ENCODE results near the gene POMT2. TPM values are rescaled to one million over a fixed set of nuclear protein-coding genes. Genes with fewer than 3 reads are reported as not detected.
A peak's percentile ranks its signal among the peaks of the same experiment; 100 is the strongest.
"Not testable (repeated sequence)": the region's sequence is repeated elsewhere in the genome, so short reads cannot be mapped to it uniquely, and the experiment has no call there.

The POMT2 gene
- total and polyA plus RNA-seq, 2 experiments from 2014 or later = 21.1 to 39.3 TPM

GRCh38 chr14:77339407-77339806 lies 18.7 kb upstream of the POMT2 start:
- Histone ChIP-seq H3K27ac (no peak overlapping the region), H3K4me1 (ENCODE audit: insufficient read depth) (peaks cover 35% of the 10 kb centered on the region), H3K79me2 (no peaks in the 10 kb centered on the region), H3K9me3 (ENCODE audit: low read depth) (no peaks in the 10 kb centered on the region), H3K27me3 (no peaks in the 10 kb centered on the region), H3K9me2 (replicated peaks; ENCODE audit: insufficient read depth) (no peaks in the 10 kb centered on the region), H3K4me3 (no peak overlapping the region), H4K20me1 (ENCODE audit: insufficient read depth, poor library complexity, severe bottlenecking) (no peaks in the 10 kb centered on the region), H3K4me2 (no peak overlapping the region), H3K36me3 (replicated peaks; ENCODE audit: insufficient read depth, low read depth) (no peaks in the 10 kb centered on the region), H2AFZ (no peak overlapping the region)
- no peak for TF ChIP-seq CTCF (IDR thresholded peaks at IDR 0.05; ENCODE audit: poor library complexity)
- TF ChIP-seq EZH2phosphoT487 (IDR thresholded peaks at IDR 0.05; ENCODE audit: low read depth, severe bottlenecking, unreplicated experiment) = no peak
- no peak for TF ChIP-seq EZH2 (IDR thresholded peaks at IDR 0.05; ENCODE audit: borderline replicate concordance)
- 96% methylated on average over 1 of the region's 1 CpG for WGBS (ENCODE audit: low lambda C conversion rate, missing lambda C conversion rate)
- no peak for DNase-seq (ENCODE audit: low spot score)

- Histone ChIP-seq H3K4me2 (no peak overlapping the region), H3K36me3 (replicated peaks; ENCODE audit: insufficient read depth, low read depth) (no peaks in the 10 kb centered on the region), H2AFZ (no peak overlapping the region), H4K20me1 (ENCODE audit: insufficient read depth, poor library complexity, severe bottlenecking) (no peaks in the 10 kb centered on the region), H3K27me3 (no peaks in the 10 kb centered on the region), H3K9me3 (ENCODE audit: low read depth) (no peaks in the 10 kb centered on the region), H3K79me2 (no peaks in the 10 kb centered on the region), H3K4me3 (no peak overlapping the region), H3K4me1 (ENCODE audit: insufficient read depth) (peaks cover 28% of the 10 kb centered on the region), H3K27ac (peak overlapping the region; percentile 24), H3K9me2 (replicated peaks; ENCODE audit: insufficient read depth) (no peaks in the 10 kb centered on the region)
- WGBS (ENCODE audit: low lambda C conversion rate, missing lambda C conversion rate) = 55% methylated on average over 2 of the region's 2 CpGs
- TF ChIP-seq CTCF (IDR thresholded peaks at IDR 0.05; ENCODE audit: poor library complexity) (no peak), EZH2phosphoT487 (IDR thresholded peaks at IDR 0.05; ENCODE audit: low read depth, severe bottlenecking, unreplicated experiment) (no peak), EZH2 (IDR thresholded peaks at IDR 0.05; ENCODE audit: borderline replicate concordance) (no peak)
- no peak for DNase-seq (ENCODE audit: low spot score)
Observed at GRCh38 chr14:77338302-77338701, 17.6 kb upstream of the POMT2 start.

DNA sequence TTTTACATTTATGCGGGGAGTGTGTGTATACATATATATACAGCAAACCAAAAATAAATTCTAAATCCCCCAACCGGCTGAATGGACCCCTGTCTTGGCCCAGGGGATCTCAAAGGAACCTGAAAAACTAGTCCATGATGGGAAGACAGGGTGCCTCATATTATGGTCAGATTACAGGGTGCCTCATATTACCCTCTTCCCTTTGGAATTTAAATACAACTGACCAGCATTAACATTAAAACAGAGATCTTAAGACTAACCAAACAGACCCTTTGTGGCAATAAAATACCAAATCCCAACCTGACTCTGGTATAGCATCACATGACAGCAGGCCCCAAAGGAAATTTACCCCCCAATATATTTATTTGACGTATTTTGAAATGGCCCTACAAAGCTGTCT lies 17.2 kb upstream of the POMT2 start:
- Histone ChIP-seq H3K9me2 (replicated peaks; ENCODE audit: insufficient read depth) (no peaks in the 10 kb centered on the region), H3K9me3 (ENCODE audit: low read depth) (no peaks in the 10 kb centered on the region), H3K79me2 (no peaks in the 10 kb centered on the region), H3K36me3 (replicated peaks; ENCODE audit: insufficient read depth, low read depth) (no peaks in the 10 kb centered on the region), H3K27me3 (no peaks in the 10 kb centered on the region), H3K4me3 (no peak overlapping the region), H3K27ac (no peak overlapping the region), H3K4me2 (no peak overlapping the region), H4K20me1 (ENCODE audit: insufficient read depth, poor library complexity, severe bottlenecking) (no peaks in the 10 kb centered on the region), H3K4me1 (ENCODE audit: insufficient read depth) (peaks cover 26% of the 10 kb centered on the region), H2AFZ (no peak overlapping the region)
- DNase-seq (ENCODE audit: low spot score) = no peak
- WGBS (ENCODE audit: low lambda C conversion rate, missing lambda C conversion rate) = 88% methylated on average over 3 of the region's 3 CpGs
- no peak for TF ChIP-seq EZH2phosphoT487 (IDR thresholded peaks at IDR 0.05; ENCODE audit: low read depth, severe bottlenecking, unreplicated experiment)
- TF ChIP-seq EZH2 (IDR thresholded peaks at IDR 0.05; ENCODE audit: borderline replicate concordance) = no peak
- TF ChIP-seq CTCF (IDR thresholded peaks at IDR 0.05; ENCODE audit: poor library complexity) = no peak

- not testable (repeated sequence) for H3K27ac ChIP-seq; H3K36me3 ChIP-seq (replicated peaks; ENCODE audit: insufficient read depth, low read depth); H3K79me2 ChIP-seq; H4K20me1 ChIP-seq (ENCODE audit: insufficient read depth, poor library complexity, severe bottlenecking); DNase-seq (ENCODE audit: low spot score); H3K4me3 ChIP-seq; H3K4me2 ChIP-seq; H3K27me3 ChIP-seq; H2AFZ ChIP-seq; H3K9me3 ChIP-seq (ENCODE audit: low read depth); H3K9me2 ChIP-seq (replicated peaks; ENCODE audit: insufficient read depth)
- peaks cover 24% of the 10 kb centered on the region for H3K4me1 ChIP-seq (ENCODE audit: insufficient read depth)
- 97% methylated on average over 9 of the region's 9 CpGs for WGBS (ENCODE audit: low lambda C conversion rate, missing lambda C conversion rate)
Observed at GRCh38 chr14:77337255-77337654, 16.6 kb upstream of the POMT2 start.
